Neural crest cell (in vitro differentiated cells): ENCODE data around the gene CSTB. TPM values are rescaled to one million over a fixed set of nuclear protein-coding genes. Genes with fewer than 3 reads are reported as not detected.

Experiments used
- DNase-seq: peaks from one replicate; pipeline ENCODE4 v3.0.0; 2021; ENCODE audit warnings: low read depth, mixed read lengths, low spot score
- H3K27ac Mint-ChIP-seq: one replicate; pipeline ENCODE4 v1.8.0; 2021; ENCODE audit warnings: mild to moderate bottlenecking, mixed read lengths; ENCODE audit not compliant: unreplicated experiment
- H3K27me3 Mint-ChIP-seq: 2 replicates; pipeline ENCODE4 v1.8.0; 2021; ENCODE audit warnings: low read depth, mild to moderate bottlenecking, mixed read lengths
- H3K36me3 Mint-ChIP-seq: 2 replicates; pipeline ENCODE4 v1.8.0; 2021; ENCODE audit warnings: low read depth, mild to moderate bottlenecking, mixed read lengths
- H3K4me1 Mint-ChIP-seq: 2 replicates; pipeline ENCODE4 v1.8.0; 2021; ENCODE audit warnings: mixed read lengths
- H3K4me3 Mint-ChIP-seq: one replicate; pipeline ENCODE4 v1.8.0; 2021; ENCODE audit warnings: mild to moderate bottlenecking, mixed read lengths
- H3K9me3 Mint-ChIP-seq: 2 replicates; pipeline ENCODE4 v1.8.0; 2021; ENCODE audit warnings: mixed read lengths
- total RNA-seq: library from RNA; stranded (reverse); gene quantifications from 2 replicates; pipeline ENCODE4 v1.2.1, GENCODE V29; 2021
- TF ChIP-seq, protein P1 (sequence below): fragments of 200-600 bp; sonication (generic); conservative IDR thresholded peaks from 2 replicates; pipeline ENCODE4 v1.5.0; 2021; ENCODE audit warnings: antibody characterized with exemption, mild to moderate bottlenecking

The CSTB gene
- total RNA-seq, 1 donor from 2014 or later: 37.1 TPM

DNA sequence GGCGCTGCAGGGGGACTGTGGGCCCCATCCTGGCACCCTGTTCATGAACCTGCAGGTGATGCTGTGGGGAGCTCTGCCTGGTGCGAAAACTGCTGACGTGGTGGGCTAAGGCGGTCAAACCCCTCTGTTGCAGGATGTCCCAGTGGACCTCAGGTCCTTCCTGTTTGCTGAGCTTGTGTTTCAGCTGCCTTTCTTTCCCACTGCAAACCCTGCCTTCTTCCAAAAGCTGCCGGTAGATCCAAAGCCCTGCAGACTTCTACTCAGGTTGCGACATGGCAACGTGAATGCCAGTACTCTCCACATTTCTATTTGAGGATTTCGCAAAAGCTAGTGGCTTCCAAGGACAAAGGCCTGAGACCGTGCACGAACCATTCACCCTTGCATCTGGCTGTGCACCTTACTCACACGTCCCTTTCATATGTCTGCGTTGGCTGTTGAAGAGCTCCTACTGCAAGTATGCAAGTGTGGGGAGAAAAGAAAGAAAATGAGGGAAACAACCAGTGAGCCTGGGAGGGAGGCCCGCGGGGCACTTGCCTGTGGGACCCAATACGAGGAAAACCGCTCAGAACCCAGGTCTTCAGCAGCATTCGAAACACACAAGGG lies 7.1 kb upstream of the CSTB start:
- Mint-ChIP-seq H3K4me1 (peaks cover 13% of the 10 kb centered on the region), H3K9me3 (no peaks in the 10 kb centered on the region), H3K27ac (no peak overlapping the region), H3K4me3 (peak overlapping the region; percentile 45), H3K27me3 (peaks cover 3% of the 10 kb centered on the region), H3K36me3 (no peaks in the 10 kb centered on the region)
- TF ChIP-seq, protein P1, sequence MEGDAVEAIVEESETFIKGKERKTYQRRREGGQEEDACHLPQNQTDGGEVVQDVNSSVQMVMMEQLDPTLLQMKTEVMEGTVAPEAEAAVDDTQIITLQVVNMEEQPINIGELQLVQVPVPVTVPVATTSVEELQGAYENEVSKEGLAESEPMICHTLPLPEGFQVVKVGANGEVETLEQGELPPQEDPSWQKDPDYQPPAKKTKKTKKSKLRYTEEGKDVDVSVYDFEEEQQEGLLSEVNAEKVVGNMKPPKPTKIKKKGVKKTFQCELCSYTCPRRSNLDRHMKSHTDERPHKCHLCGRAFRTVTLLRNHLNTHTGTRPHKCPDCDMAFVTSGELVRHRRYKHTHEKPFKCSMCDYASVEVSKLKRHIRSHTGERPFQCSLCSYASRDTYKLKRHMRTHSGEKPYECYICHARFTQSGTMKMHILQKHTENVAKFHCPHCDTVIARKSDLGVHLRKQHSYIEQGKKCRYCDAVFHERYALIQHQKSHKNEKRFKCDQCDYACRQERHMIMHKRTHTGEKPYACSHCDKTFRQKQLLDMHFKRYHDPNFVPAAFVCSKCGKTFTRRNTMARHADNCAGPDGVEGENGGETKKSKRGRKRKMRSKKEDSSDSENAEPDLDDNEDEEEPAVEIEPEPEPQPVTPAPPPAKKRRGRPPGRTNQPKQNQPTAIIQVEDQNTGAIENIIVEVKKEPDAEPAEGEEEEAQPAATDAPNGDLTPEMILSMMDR: no peak
- no peak for DNase-seq

DNA sequence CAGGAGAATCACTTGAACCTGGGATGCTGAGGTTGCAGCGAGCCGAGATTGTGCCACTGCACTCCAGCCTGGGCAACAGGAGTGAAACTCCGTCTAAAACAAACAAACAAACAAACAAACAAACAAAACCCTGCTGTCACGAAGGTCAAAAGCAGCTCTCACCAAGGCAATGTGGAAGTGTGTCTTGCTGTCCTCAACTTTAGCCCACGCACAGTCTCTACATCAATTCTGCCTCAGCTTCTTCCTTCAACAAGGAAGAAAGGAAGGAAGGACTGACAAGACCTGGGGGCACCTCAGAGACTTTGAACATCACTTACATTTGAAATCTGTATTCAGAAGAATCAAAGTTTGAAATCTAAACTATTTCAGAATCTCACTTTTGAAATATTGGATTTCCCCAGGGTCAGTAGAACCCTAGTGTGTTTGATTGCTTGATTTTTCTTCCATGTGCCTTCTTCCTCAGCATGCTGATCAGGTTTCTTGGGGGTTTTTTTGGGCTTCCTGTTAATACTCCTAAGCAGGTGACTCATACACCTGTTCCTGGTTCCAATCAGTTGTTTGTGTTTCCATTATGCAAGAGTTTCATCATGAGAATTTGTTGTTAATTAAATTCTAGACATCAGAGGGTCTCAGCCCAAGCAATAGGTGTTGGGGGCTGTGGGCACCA lies 6.5 kb upstream of the CSTB start:
- H3K27ac Mint-ChIP-seq: no peak overlapping the region

DNA sequence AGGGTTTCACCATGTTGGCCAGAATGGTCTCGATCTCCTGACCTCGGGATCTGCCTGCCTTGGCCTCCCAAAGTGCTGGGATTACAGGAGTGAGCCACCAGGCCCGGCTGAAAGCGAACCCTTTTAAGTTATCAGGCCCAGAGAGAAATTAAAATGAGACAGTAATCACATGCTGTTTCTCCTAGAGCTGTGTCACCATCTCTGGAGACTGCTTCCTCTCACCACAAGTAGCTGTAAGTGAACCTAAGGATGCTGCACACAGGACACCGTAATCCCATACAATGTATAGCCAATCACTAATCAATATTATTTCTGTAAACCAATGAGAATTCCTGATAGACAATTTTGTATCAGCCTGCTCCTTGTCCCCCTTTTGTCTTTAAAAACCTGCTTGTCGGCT lies 5.7 kb upstream of the CSTB start:
- no peak overlapping the region for H3K27ac Mint-ChIP-seq
- no peak overlapping the region for H3K4me3 Mint-ChIP-seq
- H3K9me3 Mint-ChIP-seq: no peaks in the 10 kb centered on the region
- no peak for DNase-seq
- peaks cover 3% of the 10 kb centered on the region for H3K27me3 Mint-ChIP-seq
- H3K4me1 Mint-ChIP-seq: peaks cover 18% of the 10 kb centered on the region
- TF ChIP-seq, protein P1: no peak
- H3K36me3 Mint-ChIP-seq: no peaks in the 10 kb centered on the region

More for the DNA sequence above, 6.5 kb upstream of the CSTB start:
- H3K4me1 Mint-ChIP-seq: peaks cover 16% of the 10 kb centered on the region
- H3K36me3 Mint-ChIP-seq: no peaks in the 10 kb centered on the region
- no peak for DNase-seq
- no peak overlapping the region for H3K4me3 Mint-ChIP-seq
- H3K27me3 Mint-ChIP-seq: peaks cover 3% of the 10 kb centered on the region
- TF ChIP-seq, protein P1: no peak
- no peaks in the 10 kb centered on the region for H3K9me3 Mint-ChIP-seq

DNA sequence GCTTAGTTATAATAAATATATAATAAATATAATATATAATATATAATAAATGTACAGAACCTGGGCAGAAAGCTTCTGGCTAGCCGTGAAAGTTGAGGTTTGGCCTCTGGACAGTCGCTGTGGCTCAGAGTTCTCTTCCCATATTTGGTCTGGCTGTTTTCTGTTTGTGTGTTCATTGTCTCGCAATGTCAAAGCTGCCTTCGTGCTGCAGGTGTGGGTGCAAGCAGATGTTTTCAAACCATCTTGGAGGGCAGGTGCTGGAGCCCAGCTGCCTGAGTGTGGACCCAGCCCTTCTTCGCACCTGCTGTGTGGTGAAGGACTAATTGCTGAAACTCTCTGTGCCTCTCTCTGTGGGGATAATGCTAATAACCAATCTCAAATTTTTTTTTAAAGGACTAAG lies 3.6 kb upstream of the CSTB start:
- no peak for DNase-seq
- peaks cover 2% of the 10 kb centered on the region for H3K27me3 Mint-ChIP-seq
- no peaks in the 10 kb centered on the region for H3K36me3 Mint-ChIP-seq
- TF ChIP-seq, protein P1: no peak
- H3K4me1 Mint-ChIP-seq: peaks cover 23% of the 10 kb centered on the region
- H3K9me3 Mint-ChIP-seq: no peaks in the 10 kb centered on the region
- H3K4me3 Mint-ChIP-seq: peak overlapping the region; percentile 49
- H3K27ac Mint-ChIP-seq: no peak overlapping the region

DNA sequence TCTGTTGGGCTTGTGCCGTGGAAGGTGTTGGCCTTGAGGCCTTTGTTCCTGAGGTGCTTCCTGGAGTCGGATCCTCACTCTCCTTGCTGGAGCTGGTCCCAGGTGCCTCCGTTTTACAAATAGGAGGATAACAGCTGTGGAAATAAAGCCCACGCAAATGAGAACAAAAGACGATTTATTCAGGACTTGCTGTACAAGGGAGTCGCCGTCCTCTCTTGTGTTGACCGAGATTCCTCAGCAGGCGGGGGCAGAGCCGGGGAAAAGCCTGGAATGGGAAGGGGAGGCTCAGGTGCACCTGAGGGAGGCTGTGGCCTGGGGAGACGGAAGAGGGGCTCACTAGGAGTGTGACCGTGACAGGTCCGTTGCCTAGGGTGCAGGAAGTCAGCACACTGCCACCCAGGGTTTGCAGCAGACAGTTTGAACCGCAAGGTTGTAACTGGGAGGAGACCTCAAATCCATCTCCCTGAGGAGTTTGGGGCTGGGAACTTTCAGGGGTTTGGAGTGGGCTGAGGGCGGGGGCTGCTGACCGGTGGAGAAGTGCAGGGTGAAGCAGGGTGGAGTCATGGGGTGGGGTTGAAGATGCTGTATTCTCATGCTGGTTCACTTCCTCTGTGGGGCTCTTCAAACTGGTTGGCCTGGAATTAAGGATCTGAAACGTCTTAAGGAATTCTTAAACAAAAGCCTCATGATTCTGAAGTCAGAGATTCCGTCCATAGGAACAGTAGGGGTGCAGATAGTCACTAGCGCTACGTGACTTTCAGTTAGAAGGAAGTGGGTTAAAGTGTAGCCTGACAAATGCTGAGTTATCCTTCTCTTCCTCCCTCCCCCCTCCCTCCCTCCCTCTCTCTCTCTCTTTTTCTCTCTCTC lies 2.6 kb upstream of the CSTB start:
- TF ChIP-seq, protein P1: no peak
- Mint-ChIP-seq H3K4me3 (peak overlapping the region; percentile 87), H3K36me3 (no peaks in the 10 kb centered on the region), H3K27ac (peak overlapping the region; percentile 53), H3K9me3 (no peaks in the 10 kb centered on the region), H3K27me3 (peaks cover 2% of the 10 kb centered on the region), H3K4me1 (peaks cover 31% of the 10 kb centered on the region)
- DNase-seq: no peak
